K562 (cell line): Measurements from ENCODE around the gene CDH7. TPM values are rescaled to one million over a fixed set of nuclear protein-coding genes. Genes with fewer than 3 reads are reported as not detected.

Experiments
- BRF1 ChIP-seq: IDR thresholded peaks from 3 replicates; pipeline ENCODE4 v1.6.1; 2011; ENCODE audit warnings: borderline replicate concordance, mild to moderate bottlenecking; ENCODE audit not compliant: insufficient read length; ENCODE audit errors: extremely low read depth
- PHF21A ChIP-seq: fragments of 450-650 bp; IDR thresholded peaks from 2 replicates; pipeline ENCODE4 v1.6.1; 2017; ENCODE audit warnings: low read depth, borderline replicate concordance
- ZKSCAN1 ChIP-seq: fragments of 150-350 bp; IDR thresholded peaks from 2 replicates; pipeline ENCODE4 v1.6.1; 2016; ENCODE audit warnings: low read depth, low read length
- polyA plus RNA-seq, 8 experiments: library from polyadenylated mRNA; depleted of rRNA in 4 of 8; stranded (reverse) in 5 of 8; unstranded in 3 of 8; fragments of >200 nt; fragmentation: Nextera tagmentation in 2 of 8; fragmentation: Illumina TruSeq in 1 of 8; extraction: Ambion mirVana in 2 of 8; extraction: Trizol in 1 of 8; gene quantifications; 2 replicates each; pipeline versions ENCODE4 v1.2.1 to v1.2.3, GENCODE V29; 2011 to 2014; ENCODE audit warnings: inconsistent platforms in 1 of 8, missing spikeins in 1 of 8
- total RNA-seq, 7 experiments: library from RNA; depleted of rRNA in 6 of 7; stranded (reverse); fragments of >200 nt in 6 of 7; fragmentation: Illumina TruSeq in 2 of 7; extraction: Trizol in 2 of 7; gene quantifications; 2 replicates each; pipeline versions ENCODE4 v1.2.1 to v1.2.3, GENCODE V29; 2011 to 2021; ENCODE audit warnings: low replicate concordance in 1 of 7
- TF ChIP-seq, protein P1 (sequence below): fragments of 450-650 bp; IDR thresholded peaks from 2 replicates; pipeline ENCODE4 v1.7.1; 2018; ENCODE audit warnings: mild to moderate bottlenecking, low read depth; ENCODE audit not compliant: partially characterized antibody
- TF ChIP-seq, protein P2 (sequence below): sonication (generic); formaldehyde crosslinking; IDR thresholded peaks from 2 replicates; pipeline ENCODE4 v1.8.0; 2022; ENCODE audit warnings: mild to moderate bottlenecking, low read depth, missing genetic modification reagents
- TF ChIP-seq, protein P3 (sequence below): fragments of 450-650 bp; IDR thresholded peaks from 2 replicates; pipeline ENCODE4 v1.6.1; 2018; ENCODE audit not compliant: partially characterized antibody
- TF ChIP-seq, protein P4 (sequence below): fragments of 250-450 bp; sonication (Bioruptor Pico); IDR thresholded peaks from 2 replicates; pipeline ENCODE4 v1.8.0; 2022; ENCODE audit warnings: inconsistent platforms
- TF ChIP-seq, protein P5 (sequence below): fragments of 250-450 bp; sonication (Bioruptor Pico); IDR thresholded peaks from 2 replicates; pipeline ENCODE4 v1.8.0; 2022; ENCODE audit warnings: inconsistent platforms, mild to moderate bottlenecking, moderate library complexity, borderline replicate concordance

Gene CDH7
- total and polyA plus RNA-seq, 9 of the 15 experiments (the other 6 are each of a cell fraction or from before 2014, with no cell fraction given) = 0.01 to 0.07 (median 0.05) TPM; not detected in 6

DNA sequence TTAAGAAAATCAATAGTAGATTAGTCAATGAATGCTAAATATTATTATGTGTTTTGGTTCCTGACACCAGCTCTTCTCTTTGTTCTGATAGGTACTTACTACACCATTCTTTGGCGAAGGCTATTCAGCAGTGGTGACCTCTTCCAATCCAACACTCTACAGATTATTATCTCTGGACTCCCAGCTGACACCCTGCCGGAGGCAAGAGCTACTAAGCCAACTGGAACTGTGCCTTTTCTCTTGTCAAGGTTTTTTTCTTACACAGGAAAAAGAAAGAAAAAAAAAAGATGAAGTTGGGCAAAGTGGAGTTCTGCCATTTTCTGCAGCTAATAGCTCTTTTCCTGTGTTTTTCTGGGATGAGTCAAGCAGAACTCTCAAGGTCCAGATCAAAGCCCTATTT lies 11.7 kb downstream of the CDH7 start (continued):
- TF ChIP-seq, protein P1, sequence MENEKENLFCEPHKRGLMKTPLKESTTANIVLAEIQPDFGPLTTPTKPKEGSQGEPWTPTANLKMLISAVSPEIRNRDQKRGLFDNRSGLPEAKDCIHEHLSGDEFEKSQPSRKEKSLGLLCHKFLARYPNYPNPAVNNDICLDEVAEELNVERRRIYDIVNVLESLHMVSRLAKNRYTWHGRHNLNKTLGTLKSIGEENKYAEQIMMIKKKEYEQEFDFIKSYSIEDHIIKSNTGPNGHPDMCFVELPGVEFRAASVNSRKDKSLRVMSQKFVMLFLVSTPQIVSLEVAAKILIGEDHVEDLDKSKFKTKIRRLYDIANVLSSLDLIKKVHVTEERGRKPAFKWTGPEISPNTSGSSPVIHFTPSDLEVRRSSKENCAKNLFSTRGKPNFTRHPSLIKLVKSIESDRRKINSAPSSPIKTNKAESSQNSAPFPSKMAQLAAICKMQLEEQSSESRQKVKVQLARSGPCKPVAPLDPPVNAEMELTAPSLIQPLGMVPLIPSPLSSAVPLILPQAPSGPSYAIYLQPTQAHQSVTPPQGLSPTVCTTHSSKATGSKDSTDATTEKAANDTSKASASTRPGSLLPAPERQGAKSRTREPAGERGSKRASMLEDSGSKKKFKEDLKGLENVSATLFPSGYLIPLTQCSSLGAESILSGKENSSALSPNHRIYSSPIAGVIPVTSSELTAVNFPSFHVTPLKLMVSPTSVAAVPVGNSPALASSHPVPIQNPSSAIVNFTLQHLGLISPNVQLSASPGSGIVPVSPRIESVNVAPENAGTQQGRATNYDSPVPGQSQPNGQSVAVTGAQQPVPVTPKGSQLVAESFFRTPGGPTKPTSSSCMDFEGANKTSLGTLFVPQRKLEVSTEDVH = no peak
- TF ChIP-seq, protein P2, sequence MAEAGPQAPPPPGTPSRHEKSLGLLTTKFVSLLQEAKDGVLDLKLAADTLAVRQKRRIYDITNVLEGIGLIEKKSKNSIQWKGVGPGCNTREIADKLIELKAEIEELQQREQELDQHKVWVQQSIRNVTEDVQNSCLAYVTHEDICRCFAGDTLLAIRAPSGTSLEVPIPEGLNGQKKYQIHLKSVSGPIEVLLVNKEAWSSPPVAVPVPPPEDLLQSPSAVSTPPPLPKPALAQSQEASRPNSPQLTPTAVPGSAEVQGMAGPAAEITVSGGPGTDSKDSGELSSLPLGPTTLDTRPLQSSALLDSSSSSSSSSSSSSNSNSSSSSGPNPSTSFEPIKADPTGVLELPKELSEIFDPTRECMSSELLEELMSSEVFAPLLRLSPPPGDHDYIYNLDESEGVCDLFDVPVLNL = no peak
- TF ChIP-seq, protein P3, sequence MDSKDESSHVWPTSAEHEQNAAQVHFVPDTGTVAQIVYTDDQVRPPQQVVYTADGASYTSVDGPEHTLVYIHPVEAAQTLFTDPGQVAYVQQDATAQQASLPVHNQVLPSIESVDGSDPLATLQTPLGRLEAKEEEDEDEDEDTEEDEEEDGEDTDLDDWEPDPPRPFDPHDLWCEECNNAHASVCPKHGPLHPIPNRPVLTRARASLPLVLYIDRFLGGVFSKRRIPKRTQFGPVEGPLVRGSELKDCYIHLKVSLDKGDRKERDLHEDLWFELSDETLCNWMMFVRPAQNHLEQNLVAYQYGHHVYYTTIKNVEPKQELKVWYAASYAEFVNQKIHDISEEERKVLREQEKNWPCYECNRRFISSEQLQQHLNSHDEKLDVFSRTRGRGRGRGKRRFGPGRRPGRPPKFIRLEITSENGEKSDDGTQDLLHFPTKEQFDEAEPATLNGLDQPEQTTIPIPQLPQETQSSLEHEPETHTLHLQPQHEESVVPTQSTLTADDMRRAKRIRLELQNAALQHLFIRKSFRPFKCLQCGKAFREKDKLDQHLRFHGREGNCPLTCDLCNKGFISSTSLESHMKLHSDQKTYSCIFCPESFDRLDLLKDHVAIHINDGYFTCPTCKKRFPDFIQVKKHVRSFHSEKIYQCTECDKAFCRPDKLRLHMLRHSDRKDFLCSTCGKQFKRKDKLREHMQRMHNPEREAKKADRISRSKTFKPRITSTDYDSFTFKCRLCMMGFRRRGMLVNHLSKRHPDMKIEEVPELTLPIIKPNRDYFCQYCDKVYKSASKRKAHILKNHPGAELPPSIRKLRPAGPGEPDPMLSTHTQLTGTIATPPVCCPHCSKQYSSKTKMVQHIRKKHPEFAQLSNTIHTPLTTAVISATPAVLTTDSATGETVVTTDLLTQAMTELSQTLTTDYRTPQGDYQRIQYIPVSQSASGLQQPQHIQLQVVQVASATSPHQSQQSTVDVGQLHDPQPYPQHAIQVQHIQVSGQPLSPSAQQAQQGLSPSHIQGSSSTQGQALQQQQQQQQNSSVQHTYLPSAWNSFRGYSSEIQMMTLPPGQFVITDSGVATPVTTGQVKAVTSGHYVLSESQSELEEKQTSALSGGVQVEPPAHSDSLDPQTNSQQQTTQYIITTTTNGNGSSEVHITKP = no peak
- TF ChIP-seq, protein P4, sequence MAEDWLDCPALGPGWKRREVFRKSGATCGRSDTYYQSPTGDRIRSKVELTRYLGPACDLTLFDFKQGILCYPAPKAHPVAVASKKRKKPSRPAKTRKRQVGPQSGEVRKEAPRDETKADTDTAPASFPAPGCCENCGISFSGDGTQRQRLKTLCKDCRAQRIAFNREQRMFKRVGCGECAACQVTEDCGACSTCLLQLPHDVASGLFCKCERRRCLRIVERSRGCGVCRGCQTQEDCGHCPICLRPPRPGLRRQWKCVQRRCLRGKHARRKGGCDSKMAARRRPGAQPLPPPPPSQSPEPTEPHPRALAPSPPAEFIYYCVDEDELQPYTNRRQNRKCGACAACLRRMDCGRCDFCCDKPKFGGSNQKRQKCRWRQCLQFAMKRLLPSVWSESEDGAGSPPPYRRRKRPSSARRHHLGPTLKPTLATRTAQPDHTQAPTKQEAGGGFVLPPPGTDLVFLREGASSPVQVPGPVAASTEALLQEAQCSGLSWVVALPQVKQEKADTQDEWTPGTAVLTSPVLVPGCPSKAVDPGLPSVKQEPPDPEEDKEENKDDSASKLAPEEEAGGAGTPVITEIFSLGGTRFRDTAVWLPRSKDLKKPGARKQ (CRISPR knock-in tag) = no peak
- TF ChIP-seq PHF21A = no peak
- no peak for TF ChIP-seq BRF1
- TF ChIP-seq ZKSCAN1 = no peak
- TF ChIP-seq, protein P5, sequence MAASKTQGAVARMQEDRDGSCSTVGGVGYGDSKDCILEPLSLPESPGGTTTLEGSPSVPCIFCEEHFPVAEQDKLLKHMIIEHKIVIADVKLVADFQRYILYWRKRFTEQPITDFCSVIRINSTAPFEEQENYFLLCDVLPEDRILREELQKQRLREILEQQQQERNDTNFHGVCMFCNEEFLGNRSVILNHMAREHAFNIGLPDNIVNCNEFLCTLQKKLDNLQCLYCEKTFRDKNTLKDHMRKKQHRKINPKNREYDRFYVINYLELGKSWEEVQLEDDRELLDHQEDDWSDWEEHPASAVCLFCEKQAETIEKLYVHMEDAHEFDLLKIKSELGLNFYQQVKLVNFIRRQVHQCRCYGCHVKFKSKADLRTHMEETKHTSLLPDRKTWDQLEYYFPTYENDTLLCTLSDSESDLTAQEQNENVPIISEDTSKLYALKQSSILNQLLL = no peak
